HG02571 (cell line): ENCODE measurements around the gene HOGA1.
"Not testable (repeated sequence)": the region's sequence is repeated elsewhere in the genome, so short reads cannot be mapped to it uniquely, and the experiment has no call there.

Source experiments
- ATAC-seq: cut with Tn5 transposase; IDR thresholded peaks from one replicate; pipeline ENCODE4 v1.9.1; 2021; ENCODE audit warnings: mild to moderate bottlenecking, moderate library complexity; ENCODE audit not compliant: unreplicated experiment

The HOGA1 gene

GRCh38 chr10:97554336-97554735 is 29.9 kb upstream of the HOGA1 start:
- ATAC-seq: not testable (repeated sequence)

- not testable (repeated sequence) for ATAC-seq
Measured at GRCh38 chr10:97555541-97555940, 28.6 kb upstream of the HOGA1 start.

GRCh38 chr10:97560731-97561381 is 23.3 kb upstream of the HOGA1 start:
- ATAC-seq: not testable (repeated sequence)

GRCh38 chr10:97561386-97562077 is 22.7 kb upstream of the HOGA1 start:
- not testable (repeated sequence) for ATAC-seq

GRCh38 chr10:97562329-97562728 is 21.9 kb upstream of the HOGA1 start:
- ATAC-seq: not testable (repeated sequence)

- ATAC-seq: no peak
Measured at GRCh38 chr10:97563337-97563736, 20.9 kb upstream of the HOGA1 start.

- no peak for ATAC-seq
Measured at GRCh38 chr10:97564776-97565175, 19.4 kb upstream of the HOGA1 start.

- ATAC-seq: no peak
Measured at GRCh38 chr10:97566336-97566996, 17.7 kb upstream of the HOGA1 start.

GRCh38 chr10:97567891-97568290 is 16.3 kb upstream of the HOGA1 start:
- no peak for ATAC-seq

- no peak for ATAC-seq
Measured at GRCh38 chr10:97570146-97570788, 13.9 kb upstream of the HOGA1 start.

GRCh38 chr10:97570789-97571471 is 13.3 kb upstream of the HOGA1 start:
- no peak for ATAC-seq

GRCh38 chr10:97571622-97572021 is 12.6 kb upstream of the HOGA1 start:
- ATAC-seq: no peak

GRCh38 chr10:97572214-97572989 is 11.8 kb upstream of the HOGA1 start, which contains the start of gene ANKRD2:
TSS of gene ANKRD2 (plus strand) at chr10:97572779. CDS start at chr10:97572789, 10 bp downstream.
- ATAC-seq: no peak

GRCh38 chr10:97573021-97573420 is 11.2 kb upstream of the HOGA1 start:
- no peak for ATAC-seq

- no peak for ATAC-seq
Measured at GRCh38 chr10:97573672-97574071, 10.5 kb upstream of the HOGA1 start.

GRCh38 chr10:97574374-97575126 is 9.6 kb upstream of the HOGA1 start:
- no peak for ATAC-seq

GRCh38 chr10:97575127-97575668 is 9.0 kb upstream of the HOGA1 start:
- no peak for ATAC-seq

GRCh38 chr10:97576487-97576886 is 7.7 kb upstream of the HOGA1 start:
- not testable (repeated sequence) for ATAC-seq

GRCh38 chr10:97577701-97578100 is 6.5 kb upstream of the HOGA1 start:
- ATAC-seq: no peak
